Caco-2 (cell line): ENCODE measurements around the gene LARP6. TPM values are rescaled to one million over a fixed set of nuclear protein-coding genes. Genes with fewer than 3 reads are reported as not detected.

Experiments
- BruUV-seq: library from RNA; stranded (reverse); fragments of 400-500 nt; replicated peaks from 2 replicates; lab custom pipeline; 2021; lab: Mats Ljungman, UMichigan
- CTCF ChIA-PET: fragments of 300-600 bp; sonication (Branson Sonifier 250); formaldehyde crosslinking; loops from one replicate; lab custom pipeline; 2022; ENCODE audit warnings: antibody characterized with exemption; lab: Charles Lee
- POLR2A ChIA-PET: fragments of 300-600 bp; sonication (Branson Sonifier 250); formaldehyde crosslinking; loops from one replicate; lab custom pipeline; 2022; ENCODE audit warnings: antibody characterized with exemption; lab: Charles Lee
- DNase-seq, 2 experiments: peaks; one replicate each; pipeline versions ENCODE4 v3.0.0 to v3.0.0-alpha.2; 2020 to 2022
- H3K27me3 ChIP-seq: replicated peaks from 2 replicates; pipeline ENCODE4 v1.6.0; 2011; ENCODE audit warnings: low read length; ENCODE audit not compliant: control insufficient read depth, insufficient read depth
- H3K36me3 ChIP-seq: 2 replicates; pipeline ENCODE4 v1.5.1; 2011; ENCODE audit warnings: low read length; ENCODE audit not compliant: control insufficient read depth, insufficient read depth
- H3K4me1 ChIP-seq: fragments of 250-450 bp; sonication (Bioruptor Pico); 2 replicates; pipeline ENCODE4 v1.5.1; 2020; ENCODE audit warnings: mild to moderate bottlenecking
- H3K4me3 ChIP-seq: 2 replicates; pipeline ENCODE4 v1.5.1; 2011; ENCODE audit warnings: low read depth, mild to moderate bottlenecking, control low read depth, low read length
- H3K9me3 ChIP-seq: fragments of 250-450 bp; sonication (Bioruptor Pico); 2 replicates; pipeline ENCODE4 v1.5.1; 2020; ENCODE audit warnings: mild to moderate bottlenecking, moderate library complexity
- H3K27ac Mint-ChIP-seq: one replicate; pipeline ENCODE4 v1.8.0; 2022; ENCODE audit warnings: mixed read lengths; ENCODE audit not compliant: unreplicated experiment
- H3K27me3 Mint-ChIP-seq: one replicate; pipeline ENCODE4 v1.8.0; 2022; ENCODE audit warnings: mixed read lengths; ENCODE audit not compliant: insufficient read depth, unreplicated experiment
- H3K36me3 Mint-ChIP-seq: one replicate; pipeline ENCODE4 v1.8.0; 2022; ENCODE audit warnings: mild to moderate bottlenecking, mixed read lengths; ENCODE audit not compliant: insufficient read depth, unreplicated experiment
- H3K4me1 Mint-ChIP-seq: one replicate; pipeline ENCODE4 v1.8.0; 2022; ENCODE audit warnings: low read depth, mixed read lengths; ENCODE audit not compliant: unreplicated experiment
- H3K4me3 Mint-ChIP-seq: one replicate; pipeline ENCODE4 v1.8.0; 2022; ENCODE audit warnings: mild to moderate bottlenecking, moderate library complexity, mixed read lengths; ENCODE audit not compliant: unreplicated experiment
- H3K9me3 Mint-ChIP-seq: one replicate; pipeline ENCODE4 v1.8.0; 2022; ENCODE audit warnings: mixed read lengths; ENCODE audit not compliant: unreplicated experiment
- intact Hi-C: fragments of 100-400 bp; cut with micrococcal nuclease; formaldehyde crosslinking; loops from one replicate; pipeline ENCODE4 v1.10.0; 2022; ENCODE audit not compliant: unreplicated experiment
- total RNA-seq: library from RNA; stranded (reverse); gene quantifications from 2 replicates; pipeline ENCODE4 v1.2.3, GENCODE V29; 2022
- TF ChIP-seq, protein P1 (sequence below), 2 experiments: fragments of 200-600 bp in 1 of 2; IDR thresholded peaks; 1 replicate in 1 of 2; 2 replicates in 1 of 2; pipeline versions ENCODE4 v1.5.1 to v1.8.0; 2011 to 2022; ENCODE audit warnings: antibody characterized with exemption in 1 of 2, control low read depth in 1 of 2, inconsistent platforms in 1 of 2, low read depth in 1 of 2, low read length in 1 of 2, mild to moderate bottlenecking in 1 of 2, moderate library complexity in 1 of 2; ENCODE audit not compliant: insufficient read depth in 1 of 2, severe bottlenecking in 1 of 2, unreplicated experiment in 1 of 2

LARP6 gene
- total RNA-seq, 1 experiment from 2014 or later, result 19.7 TPM

DNA sequence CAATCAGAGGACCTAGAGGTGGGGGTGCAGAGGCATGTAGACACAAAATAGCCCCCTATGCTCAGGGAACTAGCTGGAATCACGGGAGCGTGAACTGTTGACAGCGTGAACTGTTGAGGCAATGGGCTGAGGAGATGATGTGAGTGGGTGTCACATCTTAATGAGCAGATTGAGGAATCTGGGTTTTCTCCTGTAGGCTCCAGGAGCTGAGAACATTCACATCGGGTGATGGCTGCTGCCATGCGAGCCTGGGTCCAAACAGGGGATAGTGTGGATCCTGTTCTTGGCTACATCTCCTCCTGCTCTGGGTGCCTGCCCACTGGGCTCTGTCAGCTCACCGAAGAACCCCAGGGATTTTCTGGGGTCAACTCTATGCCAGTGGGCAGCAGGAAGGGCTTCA, 2.1 kb downstream of the LARP6 start:
- DNase-seq, result no peak
- ChIA-PET CTCF (no interaction called here), POLR2A (no interaction called here)
- Histone ChIP-seq H3K36me3 (no peaks in the 10 kb centered on the region; the same call in 1 of the 2 replicates), H3K4me1 (no peaks in the 10 kb centered on the region), H3K27me3 (no peaks in the 10 kb centered on the region; the same call in 1 of the 2 replicates), H3K9me3 (no peaks in the 10 kb centered on the region), H3K4me3 (no peak overlapping the region)
- Mint-ChIP-seq H3K9me3 (no peaks in the 10 kb centered on the region), H3K36me3 (no peaks in the 10 kb centered on the region), H3K4me3 (no peak overlapping the region), H3K4me1 (peaks cover 5% of the 10 kb centered on the region), H3K27ac (no peak overlapping the region), H3K27me3 (no peaks in the 10 kb centered on the region)
- TF ChIP-seq, protein P1, sequence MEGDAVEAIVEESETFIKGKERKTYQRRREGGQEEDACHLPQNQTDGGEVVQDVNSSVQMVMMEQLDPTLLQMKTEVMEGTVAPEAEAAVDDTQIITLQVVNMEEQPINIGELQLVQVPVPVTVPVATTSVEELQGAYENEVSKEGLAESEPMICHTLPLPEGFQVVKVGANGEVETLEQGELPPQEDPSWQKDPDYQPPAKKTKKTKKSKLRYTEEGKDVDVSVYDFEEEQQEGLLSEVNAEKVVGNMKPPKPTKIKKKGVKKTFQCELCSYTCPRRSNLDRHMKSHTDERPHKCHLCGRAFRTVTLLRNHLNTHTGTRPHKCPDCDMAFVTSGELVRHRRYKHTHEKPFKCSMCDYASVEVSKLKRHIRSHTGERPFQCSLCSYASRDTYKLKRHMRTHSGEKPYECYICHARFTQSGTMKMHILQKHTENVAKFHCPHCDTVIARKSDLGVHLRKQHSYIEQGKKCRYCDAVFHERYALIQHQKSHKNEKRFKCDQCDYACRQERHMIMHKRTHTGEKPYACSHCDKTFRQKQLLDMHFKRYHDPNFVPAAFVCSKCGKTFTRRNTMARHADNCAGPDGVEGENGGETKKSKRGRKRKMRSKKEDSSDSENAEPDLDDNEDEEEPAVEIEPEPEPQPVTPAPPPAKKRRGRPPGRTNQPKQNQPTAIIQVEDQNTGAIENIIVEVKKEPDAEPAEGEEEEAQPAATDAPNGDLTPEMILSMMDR (IDR thresholded peaks at IDR 0.05; ENCODE audit: insufficient read depth in 1 of 2, low read depth in 1 of 2, low read length in 1 of 2, severe bottlenecking in 1 of 2, unreplicated experiment in 1 of 2), result no peak
- BruUV-seq, result no TSS peak
- intact Hi-C loops, result no loop called here

DNA sequence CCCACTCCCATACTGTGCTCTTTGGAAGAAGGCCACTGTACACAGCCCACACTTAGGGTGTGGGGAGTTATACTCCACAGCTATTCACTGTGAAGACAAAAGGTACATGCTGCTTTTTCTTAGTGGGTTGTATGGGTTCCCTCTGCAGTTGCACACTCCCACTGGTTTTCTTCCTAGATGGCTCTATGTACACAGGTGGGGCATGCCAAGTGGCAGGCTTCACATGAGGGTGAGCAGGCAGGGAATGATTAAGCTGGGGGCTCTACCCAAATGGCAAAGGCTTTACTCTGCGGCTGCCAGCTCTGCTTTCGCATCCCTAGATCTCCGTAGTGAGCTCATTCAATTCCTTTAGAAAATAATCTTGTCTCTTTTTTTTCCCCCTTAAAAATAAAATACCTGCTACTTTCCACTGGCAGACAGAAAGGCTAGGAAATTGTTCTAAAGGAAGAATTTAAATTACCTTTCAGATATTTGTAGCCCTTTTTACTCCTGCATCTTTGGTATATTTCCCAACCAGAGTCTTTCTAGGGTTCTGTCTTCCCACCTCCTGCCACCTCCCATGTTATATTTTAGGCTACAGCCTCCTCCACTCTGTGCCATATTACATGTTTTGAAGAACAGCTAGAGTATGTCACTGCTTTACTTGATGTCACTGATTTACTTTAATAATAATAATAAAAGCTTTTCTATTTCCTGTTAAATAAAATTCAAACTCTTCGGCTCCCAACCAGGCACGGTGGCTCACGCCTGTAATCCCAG, 8.2 kb downstream of the LARP6 start:
- no peaks in the 10 kb centered on the region for H3K9me3 ChIP-seq
- Mint-ChIP-seq H3K4me1 (no peaks in the 10 kb centered on the region), H3K27ac (no peak overlapping the region), H3K27me3 (no peaks in the 10 kb centered on the region), H3K9me3 (no peaks in the 10 kb centered on the region), H3K36me3 (no peaks in the 10 kb centered on the region), H3K4me3 (no peak overlapping the region)
- TF ChIP-seq, protein P1 (IDR thresholded peaks at IDR 0.05; ENCODE audit: insufficient read depth in 1 of 2, low read depth in 1 of 2, low read length in 1 of 2, severe bottlenecking in 1 of 2, unreplicated experiment in 1 of 2), result no peak
- H3K36me3 ChIP-seq, result no peaks in the 10 kb centered on the region
- intact Hi-C loops, result no loop called here
- BruUV-seq, result no TSS peak
- no peaks in the 10 kb centered on the region for H3K4me1 ChIP-seq
- H3K27me3 ChIP-seq, result no peaks in the 10 kb centered on the region
- H3K4me3 ChIP-seq, result no peak overlapping the region
- POLR2A ChIA-PET, result no interaction called here
- DNase-seq, result no peak
- CTCF ChIA-PET, result interaction anchor here (0.8 to 1.1 kb wide), 2 partner anchors 9 to 29 kb away, joined by 3 read pairs; no protein-coding TSS in a partner anchor

DNA sequence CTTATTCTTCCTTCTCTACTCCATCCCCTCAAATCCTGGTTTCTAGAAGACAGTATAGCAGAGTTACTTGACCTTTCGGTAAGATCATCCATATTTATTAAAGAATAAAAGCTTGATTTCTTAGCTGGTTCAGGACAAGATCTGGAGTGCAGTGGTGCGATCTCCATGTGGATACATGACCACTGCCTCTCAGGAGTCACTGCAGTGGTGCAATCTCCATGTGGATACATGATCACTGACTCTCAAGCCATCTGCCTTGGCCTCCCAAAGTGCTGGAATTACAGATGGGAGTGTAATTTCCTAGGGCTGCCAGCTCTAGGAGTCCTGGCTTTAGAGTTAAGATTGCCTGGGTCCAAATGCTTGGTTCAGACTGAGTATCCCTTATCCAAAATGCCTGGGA, 16.5 kb downstream of the LARP6 start:
- H3K4me3 Mint-ChIP-seq, result no peak overlapping the region
- intact Hi-C loops, result no loop called here
- Histone ChIP-seq H3K36me3 (no peaks in the 10 kb centered on the region), H3K4me1 (peaks cover 12% of the 10 kb centered on the region), H3K9me3 (no peaks in the 10 kb centered on the region), H3K27me3 (no peaks in the 10 kb centered on the region), H3K4me3 (no peak overlapping the region)
- no peaks in the 10 kb centered on the region for H3K36me3 Mint-ChIP-seq
- BruUV-seq, result no TSS peak
- POLR2A ChIA-PET, result no interaction called here
- TF ChIP-seq, protein P1 (IDR thresholded peaks at IDR 0.05; ENCODE audit: insufficient read depth in 1 of 2, low read depth in 1 of 2, low read length in 1 of 2, severe bottlenecking in 1 of 2, unreplicated experiment in 1 of 2), result no peak
- peaks cover 7% of the 10 kb centered on the region for H3K4me1 Mint-ChIP-seq
- CTCF ChIA-PET, result no interaction called here
- DNase-seq, result no peak
- H3K9me3 Mint-ChIP-seq, result no peaks in the 10 kb centered on the region
- no peaks in the 10 kb centered on the region for H3K27me3 Mint-ChIP-seq
- no peak overlapping the region for H3K27ac Mint-ChIP-seq
